K562 (cell line): ENCODE measurements around the gene TRMT2A. TPM values are rescaled to one million over a fixed set of nuclear protein-coding genes. Genes with fewer than 3 reads are reported as not detected.

Experiments
- BRF1 ChIP-seq: IDR thresholded peaks from 3 replicates; pipeline ENCODE4 v1.6.1; 2011; ENCODE audit warnings: borderline replicate concordance, mild to moderate bottlenecking; ENCODE audit not compliant: insufficient read length; ENCODE audit errors: extremely low read depth
- CBX1 ChIP-seq: sonication (generic); IDR thresholded peaks from 2 replicates; pipeline ENCODE4 v1.6.1; 2016; ENCODE audit warnings: antibody characterized with exemption, low read depth, mild to moderate bottlenecking
- CREB1 ChIP-seq, 2 experiments: sonication (generic) in 1 of 2; formaldehyde crosslinking in 1 of 2; IDR thresholded peaks; 2 replicates each; pipeline versions ENCODE4 v1.6.1 to v1.8.0; 2012 to 2022; ENCODE audit warnings: inconsistent platforms in 1 of 2, mild to moderate bottlenecking in 1 of 2, missing genetic modification reagents in 1 of 2, moderate library complexity in 1 of 2
- ELK3 ChIP-seq: fragments of 450-650 bp; formaldehyde crosslinking; IDR thresholded peaks from 2 replicates; pipeline ENCODE4 v1.4.0; 2020; ENCODE audit warnings: mild to moderate bottlenecking
- EZH2 ChIP-seq: IDR thresholded peaks from 2 replicates; pipeline ENCODE4 v1.6.1; 2012; ENCODE audit warnings: low read depth, mild to moderate bottlenecking, inconsistent platforms, low read length, borderline replicate concordance
- GABPB2 ChIP-seq: fragments of 250-450 bp; sonication (Bioruptor Pico); conservative IDR thresholded peaks from 2 replicates; pipeline ENCODE4 v1.5.1; 2021; ENCODE audit warnings: mild to moderate bottlenecking
- HSF4 ChIP-seq: fragments of 250-450 bp; sonication (Bioruptor Pico); IDR thresholded peaks from 2 replicates; pipeline ENCODE4 v2.1.2; 2022; ENCODE audit warnings: mild to moderate bottlenecking, moderate library complexity, borderline replicate concordance
- PHF20 ChIP-seq: fragments of 450-650 bp; IDR thresholded peaks from 2 replicates; pipeline ENCODE4 v1.6.1; 2018; ENCODE audit not compliant: partially characterized antibody
- RREB1 ChIP-seq: fragments of 250-450 bp; sonication (Bioruptor Pico); IDR thresholded peaks from 2 replicates; pipeline ENCODE4 v1.4.0; 2020
- SMAD1 ChIP-seq: fragments of 150-350 bp; IDR thresholded peaks from 2 replicates; pipeline ENCODE4 v1.6.1; 2014; ENCODE audit warnings: low read length, low read depth; ENCODE audit not compliant: partially characterized antibody
- SP2 ChIP-seq: IDR thresholded peaks from 2 replicates; pipeline ENCODE4 v1.6.1; 2011; ENCODE audit warnings: mild to moderate bottlenecking, low read depth, low read length, moderate library complexity; ENCODE audit not compliant: poor library complexity, severe bottlenecking; ENCODE audit errors: extremely low read depth
- ZEB2 ChIP-seq: fragments of 450-650 bp; IDR thresholded peaks from 2 replicates; pipeline ENCODE4 v1.6.1; 2016
- ZNF121 ChIP-seq: sonication (generic); formaldehyde crosslinking; conservative IDR thresholded peaks from 2 replicates; pipeline ENCODE4 v1.8.0; 2022; ENCODE audit warnings: missing genetic modification reagents
- ZNF280B ChIP-seq: fragments of 250-450 bp; sonication (Bioruptor Pico); IDR thresholded peaks from 2 replicates; pipeline ENCODE4 v1.5.1; 2021; ENCODE audit warnings: mild to moderate bottlenecking
- polyA plus RNA-seq, 8 experiments: library from polyadenylated mRNA; depleted of rRNA in 4 of 8; stranded (reverse) in 5 of 8; unstranded in 3 of 8; fragments of >200 nt; fragmentation: Nextera tagmentation in 2 of 8; fragmentation: Illumina TruSeq in 1 of 8; extraction: Ambion mirVana in 2 of 8; extraction: Trizol in 1 of 8; gene quantifications; 2 replicates each; pipeline versions ENCODE4 v1.2.1 to v1.2.3, GENCODE V29; 2011 to 2014; ENCODE audit warnings: inconsistent platforms in 1 of 8, missing spikeins in 1 of 8
- total RNA-seq, 7 experiments: library from RNA; depleted of rRNA in 6 of 7; stranded (reverse); fragments of >200 nt in 6 of 7; fragmentation: Illumina TruSeq in 2 of 7; extraction: Trizol in 2 of 7; gene quantifications; 2 replicates each; pipeline versions ENCODE4 v1.2.1 to v1.2.3, GENCODE V29; 2011 to 2021; ENCODE audit warnings: low replicate concordance in 1 of 7

The TRMT2A gene
- total and polyA plus RNA-seq, 9 of the 15 experiments (the other 6 are each of a cell fraction or from before 2014, with no cell fraction given) = 1.6 to 265 (median 140) TPM

GRCh38 chr22:20083157-20083890 is 33.7 kb downstream of the TRMT2A start (continued):
- TF ChIP-seq ZNF280B (CRISPR knock-in tag) (0 out of 2 replicates have a peak, but pooled peaks have one; percentile 43), ZNF121 (CRISPR knock-in tag) (no peak), RREB1 (CRISPR knock-in tag) (0 out of 2 replicates have a peak, but pooled peaks have one; percentile 17), HSF4 (CRISPR knock-in tag) (no peak; the same call in 1 of the 2 replicates), CBX1 (no peak), ELK3 (0 out of 2 replicates have a peak, but pooled peaks have one; percentile 43), SMAD1 (peak; percentile 40), EZH2 (no peak), GABPB2 (CRISPR knock-in tag) (0 out of 2 replicates have a peak, but pooled peaks have one; percentile 19), BRF1 (no peak), SP2 (peak; percentile 15), PHF20 (no peak), CREB1 (IDR thresholded peaks at IDR 0.05) (no peak), CREB1 (CRISPR knock-in tag; IDR thresholded peaks at IDR 0.05) (no peak), ZEB2 (no peak)
